HCT116 (cell line): ENCODE data around the gene ABCC8.

Source experiments
- CTCF ChIP-seq, 3 experiments: fragments of 200-600 bp in 1 of 3; sonication (generic) in 1 of 3; IDR thresholded peaks in 2 of 3; conservative IDR thresholded peaks in 1 of 3; 2 replicates each; pipeline ENCODE4 v1.5.1; 2012 to 2017; ENCODE audit warnings: low read depth in 2 of 3, low read length in 2 of 3, antibody characterized with exemption in 1 of 3, borderline replicate concordance in 1 of 3, control low read depth in 1 of 3, mild to moderate bottlenecking in 1 of 3, mixed read lengths in 1 of 3, mixed run types in 1 of 3, moderate library complexity in 1 of 3; ENCODE audit not compliant: insufficient read depth in 1 of 3
- MAX ChIP-seq: IDR thresholded peaks from 2 replicates; pipeline ENCODE4 v1.6.1; 2012

GRCh38 chr11:17408026-17408425 lies 68.6 kb downstream of the ABCC8 start:
- TF ChIP-seq MAX: no peak
- TF ChIP-seq CTCF (IDR thresholded peaks at IDR 0.05 in 2 of 3, conservative IDR thresholded peaks at IDR 0.05 in 1 of 3; ENCODE audit: borderline replicate concordance in 1 of 3, insufficient read depth in 1 of 3, low read depth in 2 of 3, low read length in 2 of 3): no peak
